Activated T-cell treated with anti-CD3 and anti-CD28 coated beads, Interleukin-2, amount 50 U/mL, for 24 hours (primary cell): ENCODE measurements around the gene NAALADL2.
"Not testable (repeated sequence)": the region's sequence is repeated elsewhere in the genome, so short reads cannot be mapped to it uniquely, and the experiment has no call there.

Source experiments
- DNase-seq: peaks from one replicate; pipeline ENCODE4 v3.0.0-alpha.2; 2020
- H3K27ac Mint-ChIP-seq: 2 replicates; pipeline ENCODE4 v1.8.0; 2020; ENCODE audit warnings: mild to moderate bottlenecking, mixed read lengths
- H3K27me3 Mint-ChIP-seq: 2 replicates; pipeline ENCODE4 v1.8.0; 2020; ENCODE audit warnings: mixed read lengths
- H3K36me3 Mint-ChIP-seq: 2 replicates; pipeline ENCODE4 v1.8.0; 2020; ENCODE audit warnings: low read depth, mixed read lengths
- H3K4me1 Mint-ChIP-seq: 2 replicates; pipeline ENCODE4 v1.8.0; 2020; ENCODE audit warnings: low read depth, mixed read lengths
- H3K4me3 Mint-ChIP-seq: 2 replicates; pipeline ENCODE4 v1.8.0; 2020; ENCODE audit warnings: mild to moderate bottlenecking, moderate library complexity, mixed read lengths
- H3K9me3 Mint-ChIP-seq: 2 replicates; pipeline ENCODE4 v1.8.0; 2020; ENCODE audit warnings: mixed read lengths

Gene NAALADL2

DNA sequence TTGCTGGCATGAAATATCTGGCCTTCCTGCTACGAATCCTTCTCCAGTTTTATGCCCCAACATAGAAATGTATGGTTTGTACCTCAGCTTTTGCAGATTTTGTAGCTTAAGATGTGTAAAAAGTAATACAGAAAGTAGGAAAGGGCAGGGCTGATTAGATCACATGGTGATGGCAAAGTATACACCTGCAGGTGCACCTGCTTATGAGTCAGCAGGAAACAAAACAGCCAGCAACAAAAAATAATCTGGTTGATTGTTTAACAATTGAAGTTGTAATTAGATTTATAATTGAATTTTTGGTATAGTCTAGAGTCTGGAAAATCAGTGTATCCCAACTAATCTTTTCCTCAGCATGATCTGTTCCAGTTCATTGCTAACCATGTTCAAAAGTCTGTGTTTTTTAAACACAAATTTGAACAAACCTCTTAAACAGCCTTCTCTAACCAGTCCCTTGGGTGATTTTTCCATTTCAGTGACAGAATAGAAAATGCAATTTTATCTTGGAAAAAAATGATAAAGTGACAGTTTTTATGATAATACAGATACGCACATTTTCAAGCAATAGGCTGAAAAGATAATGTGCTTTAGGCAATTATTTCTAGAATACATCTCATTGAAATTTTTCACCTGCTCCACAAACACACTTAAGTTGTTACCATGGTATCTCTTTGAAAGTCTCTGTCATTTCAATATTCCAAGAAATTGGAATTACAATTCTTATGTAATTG lies 477.4 kb downstream of the NAALADL2 start:
- H3K9me3 Mint-ChIP-seq, result peaks cover 2% of the 10 kb centered on the region
- H3K4me3 Mint-ChIP-seq, result no peak overlapping the region
- no peak overlapping the region for H3K27ac Mint-ChIP-seq
- no peak for DNase-seq
- H3K36me3 Mint-ChIP-seq, result no peaks in the 10 kb centered on the region
- H3K4me1 Mint-ChIP-seq, result no peaks in the 10 kb centered on the region
- no peaks in the 10 kb centered on the region for H3K27me3 Mint-ChIP-seq

DNA sequence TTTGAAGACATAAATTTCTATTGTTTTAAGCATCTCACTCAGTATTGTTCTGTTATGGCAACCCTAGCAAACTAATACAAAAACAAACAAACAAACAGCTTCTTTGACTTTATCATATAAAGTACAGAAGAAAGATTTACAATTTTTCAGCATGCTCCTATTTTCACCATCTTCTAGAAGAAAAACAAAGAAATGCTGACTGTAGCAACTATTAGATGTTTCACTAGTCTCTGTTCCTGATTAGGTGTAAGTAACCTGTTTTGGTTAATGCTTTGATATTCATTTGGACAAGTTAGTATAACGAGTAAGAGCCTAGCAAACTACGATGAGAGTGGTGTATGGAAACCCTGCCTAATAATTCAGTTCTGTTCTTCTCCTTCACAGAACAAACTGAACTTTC lies 478.5 kb downstream of the NAALADL2 start:
- no peak for DNase-seq
- no peak overlapping the region for H3K4me3 Mint-ChIP-seq
- H3K27me3 Mint-ChIP-seq, result no peaks in the 10 kb centered on the region
- no peaks in the 10 kb centered on the region for H3K4me1 Mint-ChIP-seq
- peaks cover 2% of the 10 kb centered on the region for H3K9me3 Mint-ChIP-seq
- no peaks in the 10 kb centered on the region for H3K36me3 Mint-ChIP-seq
- no peak overlapping the region for H3K27ac Mint-ChIP-seq

DNA sequence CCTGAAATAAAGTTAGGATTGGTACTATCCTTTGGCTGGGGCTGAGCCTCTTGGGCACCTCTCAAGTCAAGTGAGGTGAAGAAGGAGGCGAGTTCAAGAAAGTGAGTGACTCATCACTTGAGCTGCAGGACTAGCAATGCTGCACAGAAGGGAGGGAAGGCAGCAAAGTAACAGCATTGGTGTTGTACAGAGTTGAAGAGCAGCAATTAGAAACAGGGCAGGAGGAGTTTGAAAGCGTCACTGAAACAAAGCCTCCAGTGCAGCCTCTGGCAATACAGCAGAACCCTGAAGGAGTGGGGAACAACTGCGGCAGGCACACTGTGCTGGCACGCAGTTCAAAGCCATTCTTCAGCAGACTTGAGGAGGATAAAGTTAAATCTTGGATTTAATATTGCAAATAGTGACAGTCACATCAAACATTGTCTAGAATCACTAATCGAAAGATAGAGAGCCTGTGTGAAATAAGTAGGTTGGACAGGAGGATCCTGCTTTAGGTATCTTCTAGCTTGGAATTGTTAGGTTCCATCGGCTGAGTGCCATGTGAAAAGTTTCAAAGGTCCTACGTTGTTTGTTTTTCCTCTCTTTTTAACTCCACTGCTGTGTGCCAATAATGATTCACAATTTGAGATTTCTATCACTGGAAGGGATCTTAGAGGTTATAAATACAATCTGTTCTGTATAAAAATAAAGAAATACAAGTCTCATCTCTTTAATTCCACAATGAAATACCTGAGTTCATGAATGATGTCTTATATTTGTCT lies 479.8 kb downstream of the NAALADL2 start:
- no peaks in the 10 kb centered on the region for H3K27me3 Mint-ChIP-seq
- no peak overlapping the region for H3K27ac Mint-ChIP-seq
- H3K9me3 Mint-ChIP-seq, result peaks cover 2% of the 10 kb centered on the region
- H3K36me3 Mint-ChIP-seq, result no peaks in the 10 kb centered on the region
- H3K4me1 Mint-ChIP-seq, result no peaks in the 10 kb centered on the region
- DNase-seq, result no peak
- H3K4me3 Mint-ChIP-seq, result no peak overlapping the region

DNA sequence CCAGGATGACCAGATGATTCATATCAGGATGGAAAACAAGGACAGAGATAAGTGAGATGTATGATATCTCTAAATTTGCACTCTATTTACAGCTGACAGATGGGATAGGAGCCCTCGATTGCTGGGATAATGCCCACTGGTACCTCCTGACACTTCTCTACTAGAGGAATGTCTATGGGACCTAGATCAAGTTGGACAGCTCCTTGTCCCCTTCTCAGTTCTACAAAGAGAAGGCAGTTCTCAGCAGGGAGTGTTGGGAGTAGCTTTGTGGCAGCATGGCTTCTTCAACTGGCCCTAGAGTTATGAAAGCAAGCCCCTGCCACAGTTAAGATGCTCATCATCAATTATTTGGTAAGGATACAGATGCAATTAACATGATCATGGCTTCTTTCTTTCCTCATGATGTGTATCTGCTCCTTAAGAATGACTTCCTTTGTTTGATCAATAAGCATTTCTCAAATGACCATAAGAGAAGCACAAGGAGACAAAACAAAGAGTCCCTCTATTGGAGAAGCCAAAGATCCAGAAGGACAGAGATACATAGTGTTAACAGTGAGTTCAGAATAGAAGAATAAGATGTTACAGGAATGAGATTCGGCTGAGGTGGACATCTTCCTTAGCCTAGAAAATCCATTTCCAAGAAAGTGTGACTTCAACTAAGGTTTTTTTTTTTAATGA lies 481.3 kb downstream of the NAALADL2 start:
- Mint-ChIP-seq H3K4me1 (no peaks in the 10 kb centered on the region), H3K4me3 (no peak overlapping the region), H3K27ac (no peak overlapping the region), H3K9me3 (peaks cover 4% of the 10 kb centered on the region), H3K27me3 (no peaks in the 10 kb centered on the region), H3K36me3 (no peaks in the 10 kb centered on the region)
- no peak for DNase-seq

DNA sequence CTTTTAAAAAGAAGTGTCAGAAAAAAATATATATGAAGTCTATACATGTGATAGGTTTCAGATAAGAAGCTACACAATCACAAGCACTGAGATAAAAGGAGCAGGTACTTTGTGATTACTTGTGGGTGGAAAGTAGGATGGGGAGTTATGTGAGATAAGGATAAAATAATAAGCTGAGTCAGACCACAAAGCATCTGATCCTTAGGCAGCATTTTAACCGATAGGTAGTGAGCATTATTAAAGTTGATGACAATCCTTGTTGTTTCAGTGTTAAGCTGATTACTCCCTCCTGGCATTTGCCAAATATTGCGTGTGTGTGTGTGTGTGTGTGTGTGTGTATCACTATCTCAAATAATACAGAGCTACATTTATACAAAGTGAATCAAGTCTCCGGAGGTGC lies 483.1 kb downstream of the NAALADL2 start:
- Mint-ChIP-seq H3K27me3 (no peaks in the 10 kb centered on the region), H3K36me3 (no peaks in the 10 kb centered on the region)

DNA sequence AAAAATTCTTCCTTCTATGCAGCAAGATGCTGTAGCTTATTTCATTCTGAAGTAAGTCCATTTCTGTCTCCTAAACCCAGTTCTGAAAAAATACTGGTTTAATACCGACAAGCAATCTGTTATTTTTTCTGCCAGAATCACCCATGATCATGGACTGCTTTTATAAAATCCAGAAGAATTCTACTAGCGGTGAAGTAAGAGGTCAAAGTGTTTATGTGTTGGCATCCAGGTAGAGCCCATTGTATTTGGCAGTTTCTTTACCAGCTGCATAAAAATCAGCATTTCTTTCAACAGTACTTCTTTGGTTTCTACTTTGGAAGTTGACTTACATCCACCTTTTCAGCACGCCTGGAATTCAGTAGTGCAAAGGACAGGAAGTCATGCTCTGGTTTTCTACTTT lies 484.8 kb downstream of the NAALADL2 start:
- Mint-ChIP-seq H3K27ac (no peak overlapping the region), H3K36me3 (no peaks in the 10 kb centered on the region), H3K4me3 (no peak overlapping the region), H3K4me1 (no peaks in the 10 kb centered on the region), H3K27me3 (no peaks in the 10 kb centered on the region), H3K9me3 (peaks cover 2% of the 10 kb centered on the region)
- no peak for DNase-seq

More for the DNA sequence above, 483.1 kb downstream of the NAALADL2 start:
- no peak overlapping the region for H3K27ac Mint-ChIP-seq
- no peaks in the 10 kb centered on the region for H3K4me1 Mint-ChIP-seq
- DNase-seq, result no peak
- peaks cover 4% of the 10 kb centered on the region for H3K9me3 Mint-ChIP-seq
- no peak overlapping the region for H3K4me3 Mint-ChIP-seq

DNA sequence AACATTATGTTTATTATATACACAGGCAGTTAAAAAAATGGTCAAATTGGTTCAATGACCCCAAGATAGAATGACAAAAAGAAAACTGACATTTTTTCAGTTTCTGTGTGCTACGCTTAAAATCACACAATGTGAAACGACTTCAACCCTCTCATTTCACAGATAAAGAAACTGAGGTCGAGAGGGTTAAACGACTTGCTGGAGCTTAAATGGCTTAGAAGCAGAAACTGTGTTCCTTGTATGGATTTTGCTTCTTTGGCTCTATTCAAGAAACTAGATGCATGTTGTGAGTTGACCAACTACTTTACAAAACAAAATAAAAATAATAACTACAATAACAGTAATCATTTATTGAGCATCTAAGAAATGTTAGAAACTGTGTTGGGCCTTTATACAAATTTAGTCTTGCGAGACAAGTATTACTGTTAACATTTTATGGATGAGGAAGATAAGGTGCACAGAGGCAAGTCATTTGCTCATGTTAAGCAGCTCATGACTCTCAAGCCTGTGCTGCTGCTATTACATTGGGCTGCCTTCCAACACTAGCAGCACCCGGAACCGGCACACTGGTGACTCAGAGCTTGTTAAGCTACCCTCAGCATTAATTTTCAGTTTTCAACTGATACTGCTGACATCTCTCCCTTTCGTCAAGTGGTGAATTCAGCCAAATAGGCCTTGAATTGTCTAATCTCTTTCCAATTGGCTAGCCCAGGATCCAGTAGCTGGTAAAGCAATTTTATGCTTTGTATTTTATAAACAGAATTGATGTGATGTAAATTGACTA lies 487.6 kb downstream of the NAALADL2 start:
- no peak overlapping the region for H3K4me3 Mint-ChIP-seq
- no peak overlapping the region for H3K27ac Mint-ChIP-seq
- no peaks in the 10 kb centered on the region for H3K4me1 Mint-ChIP-seq
- no peak for DNase-seq
- H3K27me3 Mint-ChIP-seq, result no peaks in the 10 kb centered on the region
- peaks cover 4% of the 10 kb centered on the region for H3K9me3 Mint-ChIP-seq
- H3K36me3 Mint-ChIP-seq, result no peaks in the 10 kb centered on the region

DNA sequence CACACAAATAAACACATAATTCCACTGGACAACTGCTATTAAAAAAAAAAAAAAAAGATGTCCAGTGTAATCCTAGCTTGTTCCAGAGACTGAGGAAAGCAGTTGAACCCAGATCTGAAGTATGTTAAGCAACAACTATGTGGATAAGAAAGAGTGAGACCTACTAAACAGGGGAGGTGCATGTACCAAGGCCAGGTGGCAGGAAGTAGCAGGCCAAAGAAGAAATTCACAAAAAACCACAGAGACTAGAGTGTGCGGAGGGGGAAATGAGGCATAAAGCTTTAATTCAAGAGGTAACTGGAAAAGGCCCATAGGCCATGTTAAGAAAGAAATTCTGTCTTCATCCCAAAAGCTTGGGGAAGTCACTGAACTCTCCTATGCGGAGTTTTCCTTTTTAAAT lies 490.0 kb downstream of the NAALADL2 start:
- H3K27me3 Mint-ChIP-seq, result no peaks in the 10 kb centered on the region
- H3K27ac Mint-ChIP-seq, result no peak overlapping the region
- peaks cover 4% of the 10 kb centered on the region for H3K9me3 Mint-ChIP-seq

DNA sequence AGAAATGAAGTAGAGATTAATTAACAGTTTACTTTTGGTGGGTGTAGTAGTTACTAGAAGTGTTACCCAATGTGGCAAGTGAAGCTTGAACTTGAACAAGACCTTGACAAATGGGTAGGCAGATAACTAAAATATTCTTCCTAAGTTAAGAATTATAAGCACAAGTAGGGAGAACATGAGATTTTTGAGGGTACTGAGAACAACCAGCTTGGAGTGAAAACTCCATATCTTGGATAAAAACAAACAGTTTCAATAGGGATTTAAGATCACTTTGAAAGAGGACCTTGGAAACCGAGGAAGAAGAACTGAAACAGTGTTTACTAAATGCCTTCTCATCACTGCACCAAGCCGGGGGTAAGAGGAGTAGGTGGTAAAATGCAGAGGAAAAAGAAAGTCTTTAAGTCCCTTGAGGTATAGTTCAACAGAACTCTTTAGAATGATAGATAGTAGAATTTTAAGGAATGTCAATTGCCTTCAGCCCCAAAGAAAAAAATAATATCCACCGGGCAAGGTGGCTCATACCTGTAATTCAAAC lies 496.7 kb downstream of the NAALADL2 start:
- no peak overlapping the region for H3K27ac Mint-ChIP-seq
- H3K4me1 Mint-ChIP-seq, result no peaks in the 10 kb centered on the region
- no peaks in the 10 kb centered on the region for H3K36me3 Mint-ChIP-seq
- H3K9me3 Mint-ChIP-seq, result peaks cover 8% of the 10 kb centered on the region
- no peaks in the 10 kb centered on the region for H3K27me3 Mint-ChIP-seq
- no peak overlapping the region for H3K4me3 Mint-ChIP-seq
- no peak for DNase-seq

More for the DNA sequence above, 490.0 kb downstream of the NAALADL2 start:
- DNase-seq, result no peak
- no peaks in the 10 kb centered on the region for H3K4me1 Mint-ChIP-seq
- no peaks in the 10 kb centered on the region for H3K36me3 Mint-ChIP-seq
- H3K4me3 Mint-ChIP-seq, result no peak overlapping the region

DNA sequence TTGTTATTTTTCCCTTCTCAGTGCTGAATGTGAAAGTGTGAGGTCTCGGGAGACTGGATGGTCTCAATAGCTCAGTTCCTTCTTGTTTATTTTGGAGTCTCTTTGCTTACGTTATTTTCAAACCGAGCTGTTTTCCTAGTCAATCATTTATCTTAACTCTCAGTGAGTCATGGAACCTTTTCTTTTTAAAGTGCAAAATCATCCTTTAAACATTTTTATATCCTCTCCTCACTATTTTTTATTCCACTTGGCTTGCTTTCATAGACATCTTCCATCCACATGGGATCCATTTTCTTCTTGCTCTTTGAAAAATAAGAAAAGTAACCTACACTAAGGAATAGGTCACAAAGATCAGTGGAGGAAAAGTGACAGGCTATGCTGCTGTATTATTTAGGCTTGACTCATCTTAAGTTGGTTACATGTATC lies 497.8 kb downstream of the NAALADL2 start:
- H3K27me3 Mint-ChIP-seq, result no peaks in the 10 kb centered on the region
- no peaks in the 10 kb centered on the region for H3K36me3 Mint-ChIP-seq
- H3K27ac Mint-ChIP-seq, result no peak overlapping the region
- DNase-seq, result no peak
- H3K9me3 Mint-ChIP-seq, result peaks cover 5% of the 10 kb centered on the region
- H3K4me3 Mint-ChIP-seq, result no peak overlapping the region
- no peaks in the 10 kb centered on the region for H3K4me1 Mint-ChIP-seq

DNA sequence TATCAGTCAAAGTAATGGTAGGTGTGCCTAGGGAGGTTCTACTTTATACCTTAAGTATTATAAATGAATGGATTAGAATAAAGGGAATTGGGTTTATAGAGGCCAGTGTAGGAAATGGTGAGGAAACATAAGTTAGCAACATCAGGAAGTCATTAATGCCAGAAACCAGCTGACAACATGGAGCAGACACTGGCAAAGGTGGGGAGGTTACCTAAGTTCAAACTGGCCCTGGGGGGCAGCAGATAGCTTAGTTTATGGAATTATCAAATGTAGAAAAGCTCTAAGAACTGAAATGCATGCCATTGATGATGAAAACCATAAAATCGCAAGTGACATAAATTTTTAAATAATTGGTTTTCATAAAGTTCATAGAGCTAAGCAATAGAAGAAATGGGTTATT lies 498.6 kb downstream of the NAALADL2 start:
- peaks cover 5% of the 10 kb centered on the region for H3K9me3 Mint-ChIP-seq
- no peak for DNase-seq
- no peak overlapping the region for H3K4me3 Mint-ChIP-seq
- H3K36me3 Mint-ChIP-seq, result no peaks in the 10 kb centered on the region
- H3K4me1 Mint-ChIP-seq, result no peaks in the 10 kb centered on the region
- H3K27ac Mint-ChIP-seq, result no peak overlapping the region
- no peaks in the 10 kb centered on the region for H3K27me3 Mint-ChIP-seq

DNA sequence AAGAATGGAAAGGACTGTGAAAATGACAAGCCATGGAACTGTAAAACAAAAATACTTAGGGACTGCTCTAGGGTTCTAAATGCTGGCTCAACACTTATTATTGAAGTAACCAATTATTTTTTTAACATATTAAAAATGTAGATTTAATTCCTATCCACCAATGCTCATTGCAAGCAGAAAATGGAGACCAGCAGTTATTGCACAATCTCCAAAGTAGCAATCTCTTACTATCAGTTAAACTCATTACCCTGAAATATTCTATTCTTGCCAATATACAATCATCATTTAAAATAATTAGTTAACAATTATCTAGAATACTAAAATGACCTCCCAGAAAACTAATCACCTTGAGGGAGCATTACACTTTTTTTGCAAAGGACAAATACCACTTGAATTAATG lies 499.8 kb downstream of the NAALADL2 start:
- no peaks in the 10 kb centered on the region for H3K36me3 Mint-ChIP-seq
- H3K4me3 Mint-ChIP-seq, result no peak overlapping the region
- peaks cover 5% of the 10 kb centered on the region for H3K9me3 Mint-ChIP-seq
- no peak for DNase-seq
- no peaks in the 10 kb centered on the region for H3K27me3 Mint-ChIP-seq
- no peak overlapping the region for H3K27ac Mint-ChIP-seq
- no peaks in the 10 kb centered on the region for H3K4me1 Mint-ChIP-seq

DNA sequence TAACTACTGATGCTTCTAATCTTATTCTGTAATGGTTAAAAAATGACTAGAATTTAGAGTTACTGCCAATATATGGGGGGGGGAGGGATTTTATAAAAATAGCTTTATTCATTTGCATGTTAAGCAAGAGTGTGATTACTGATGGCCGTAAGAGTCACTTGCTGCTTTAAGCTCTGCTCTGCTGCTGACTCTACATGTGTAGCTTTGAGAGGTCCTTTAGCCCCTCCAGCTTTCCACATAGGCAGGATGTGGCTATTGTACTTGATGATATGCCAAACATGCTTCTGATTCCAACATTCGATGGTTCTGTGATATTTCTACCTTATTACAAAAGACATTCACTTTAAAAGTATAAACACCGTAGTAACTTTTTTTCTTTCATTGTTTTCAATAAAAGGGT lies 511.3 kb downstream of the NAALADL2 start:
- H3K4me3 Mint-ChIP-seq, H3K4me1 Mint-ChIP-seq, H3K36me3 Mint-ChIP-seq, DNase-seq, H3K9me3 Mint-ChIP-seq, H3K27me3 Mint-ChIP-seq, H3K27ac Mint-ChIP-seq: not testable (repeated sequence)

DNA sequence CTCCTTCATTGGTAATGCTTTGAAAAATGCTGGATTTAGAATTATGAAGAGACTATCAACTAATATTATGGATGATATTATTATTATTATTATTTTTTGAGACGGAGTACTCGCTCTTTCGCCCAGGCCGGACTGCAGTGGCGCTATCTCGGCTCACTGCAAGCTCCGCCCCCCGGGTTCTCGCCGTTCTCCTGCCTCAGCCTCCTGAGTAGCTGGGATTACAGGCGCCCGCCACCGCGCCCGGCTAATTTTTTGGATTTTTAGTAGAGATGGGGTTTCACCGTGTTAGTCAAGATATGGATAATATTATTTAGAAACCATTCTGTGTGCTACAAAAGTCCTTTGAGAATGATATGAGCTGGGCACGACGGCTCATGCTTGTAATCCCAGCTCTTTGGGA lies 512.1 kb downstream of the NAALADL2 start:
- not testable (repeated sequence) for H3K27ac Mint-ChIP-seq, H3K9me3 Mint-ChIP-seq, DNase-seq, H3K36me3 Mint-ChIP-seq, H3K27me3 Mint-ChIP-seq, H3K4me3 Mint-ChIP-seq, H3K4me1 Mint-ChIP-seq
